WTC11 (cell line): Measurements from ENCODE around the gene NOC3L. TPM values are rescaled to one million over a fixed set of nuclear protein-coding genes. Genes with fewer than 3 reads are reported as not detected.

Experiments used
- ATAC-seq: fragments of 200-7000 bp; cut with Tn5 transposase; 2 replicates; pipeline ENCODE4 v1.10.0; 2021; ENCODE audit warnings: mild to moderate bottlenecking, moderate library complexity
- CTCF ChIA-PET: fragments of 300-600 bp; sonication (Branson Sonifier 250); formaldehyde crosslinking; loops from one replicate; lab custom pipeline; 2021; ENCODE audit warnings: antibody characterized with exemption; lab: Charles Lee
- POLR2A ChIA-PET: fragments of 350-600 bp; sonication (Branson Sonifier 250); formaldehyde crosslinking; loops from one replicate; lab custom pipeline; 2021; ENCODE audit warnings: antibody characterized with exemption; lab: Charles Lee
- DNase-seq: peaks from one replicate; pipeline ENCODE4 v3.0.0; 2021; ENCODE audit warnings: low spot score
- H3K27ac Mint-ChIP-seq: 2 replicates; pipeline ENCODE4 v1.8.0; 2021; ENCODE audit warnings: mixed read lengths
- H3K27me3 Mint-ChIP-seq: 2 replicates; pipeline ENCODE4 v1.8.0; 2021; ENCODE audit warnings: low read depth, mild to moderate bottlenecking, moderate library complexity, mixed read lengths
- H3K36me3 Mint-ChIP-seq: 2 replicates; pipeline ENCODE4 v1.8.0; 2021; ENCODE audit warnings: mixed read lengths
- H3K4me1 Mint-ChIP-seq: 2 replicates; pipeline ENCODE4 v1.8.0; 2022; ENCODE audit warnings: mixed read lengths
- H3K4me3 Mint-ChIP-seq: 2 replicates; pipeline ENCODE4 v1.8.0; 2021; ENCODE audit warnings: mild to moderate bottlenecking, moderate library complexity, mixed read lengths
- H3K9me3 Mint-ChIP-seq: 2 replicates; pipeline ENCODE4 v1.8.0; 2021; ENCODE audit warnings: mixed read lengths
- CREB1 ChIP-seq: sonication (generic); formaldehyde crosslinking; IDR thresholded peaks from 2 replicates; pipeline ENCODE4 v1.8.0; 2023; ENCODE audit warnings: mild to moderate bottlenecking, missing genetic modification reagents
- EMX1 ChIP-seq: fragments of 250-450 bp; sonication (Bioruptor Pico); IDR thresholded peaks from 2 replicates; pipeline ENCODE4 v1.8.0; 2021; ENCODE audit warnings: mild to moderate bottlenecking
- ESRRA ChIP-seq: sonication (generic); formaldehyde crosslinking; IDR thresholded peaks from 2 replicates; pipeline ENCODE4 v1.8.1; 2022; ENCODE audit warnings: mild to moderate bottlenecking, missing genetic modification reagents, borderline replicate concordance
- FOXJ3 ChIP-seq: sonication (generic); formaldehyde crosslinking; IDR thresholded peaks from 2 replicates; pipeline ENCODE4 v1.9.0; 2021; ENCODE audit warnings: missing genetic modification reagents, mild to moderate bottlenecking, borderline replicate concordance
- GABPB1 ChIP-seq: sonication (generic); formaldehyde crosslinking; IDR thresholded peaks from 2 replicates; pipeline ENCODE4 v1.8.1; 2023; ENCODE audit warnings: mild to moderate bottlenecking, missing genetic modification reagents
- NFE2L1 ChIP-seq: sonication (generic); formaldehyde crosslinking; IDR thresholded peaks from 2 replicates; pipeline ENCODE4 v1.8.1; 2023; ENCODE audit warnings: missing genetic modification reagents
- NR1H2 ChIP-seq: sonication (generic); formaldehyde crosslinking; IDR thresholded peaks from 2 replicates; pipeline ENCODE4 v1.9.0; 2021; ENCODE audit warnings: mild to moderate bottlenecking, moderate library complexity, missing genetic modification reagents
- NR3C1 ChIP-seq: sonication (generic); formaldehyde crosslinking; conservative IDR thresholded peaks from 2 replicates; pipeline ENCODE4 v1.8.1; 2023; ENCODE audit warnings: low read depth, mild to moderate bottlenecking, missing genetic modification reagents
- RELA ChIP-seq: sonication (generic); formaldehyde crosslinking; IDR thresholded peaks from 2 replicates; pipeline ENCODE4 v1.8.1; 2022; ENCODE audit warnings: missing genetic modification reagents, mild to moderate bottlenecking, borderline replicate concordance
- SMAD4 ChIP-seq: sonication (generic); formaldehyde crosslinking; IDR thresholded peaks from 2 replicates; pipeline ENCODE4 v1.8.0; 2022; ENCODE audit warnings: mild to moderate bottlenecking, missing genetic modification reagents
- TCF7 ChIP-seq: sonication (generic); formaldehyde crosslinking; IDR thresholded peaks from 2 replicates; pipeline ENCODE4 v1.8.0; 2022; ENCODE audit warnings: mild to moderate bottlenecking, low read depth, missing genetic modification reagents, moderate library complexity
- TEAD4 ChIP-seq: sonication (generic); formaldehyde crosslinking; IDR thresholded peaks from 2 replicates; pipeline ENCODE4 v1.8.0; 2022; ENCODE audit warnings: mild to moderate bottlenecking, missing genetic modification reagents
- ZNF423 ChIP-seq: fragments of 250-450 bp; sonication (Bioruptor Pico); IDR thresholded peaks from 2 replicates; pipeline ENCODE4 v2.1.2; 2022; ENCODE audit warnings: mild to moderate bottlenecking, moderate library complexity
- total RNA-seq: library from RNA; stranded (reverse); gene quantifications from 3 replicates; pipeline ENCODE4 v1.2.3, GENCODE V29; 2021
- TF ChIP-seq, protein P1 (sequence below): fragments of 250-450 bp; sonication (Bioruptor Pico); IDR thresholded peaks from 2 replicates; pipeline ENCODE4 v1.9.0; 2021; ENCODE audit warnings: moderate library complexity, mild to moderate bottlenecking, inconsistent platforms, borderline replicate concordance
- TF ChIP-seq, protein P2 (sequence below): fragments of 250-450 bp; sonication (Bioruptor Pico); IDR thresholded peaks from 2 replicates; pipeline ENCODE4 v2.1.2; 2022; ENCODE audit warnings: mild to moderate bottlenecking, moderate library complexity
- TF ChIP-seq, protein P3 (sequence below): sonication (generic); formaldehyde crosslinking; IDR thresholded peaks from 2 replicates; pipeline ENCODE4 v1.8.0; 2022; ENCODE audit warnings: mild to moderate bottlenecking, missing genetic modification reagents
- TF ChIP-seq, protein P4 (sequence below): sonication (generic); formaldehyde crosslinking; IDR thresholded peaks from 2 replicates; pipeline ENCODE4 v1.8.1; 2023; ENCODE audit warnings: mild to moderate bottlenecking, missing genetic modification reagents
- TF ChIP-seq, protein P5 (sequence below): sonication (generic); formaldehyde crosslinking; IDR thresholded peaks from 2 replicates; pipeline ENCODE4 v1.8.0; 2022; ENCODE audit warnings: missing genetic modification reagents
- TF ChIP-seq, protein P6 (sequence below): sonication (generic); formaldehyde crosslinking; IDR thresholded peaks from 2 replicates; pipeline ENCODE4 v1.8.1; 2023; ENCODE audit warnings: mild to moderate bottlenecking, missing genetic modification reagents, moderate library complexity

NOC3L gene
- total RNA-seq, 1 experiment from 2014 or later = 26.1 TPM

DNA sequence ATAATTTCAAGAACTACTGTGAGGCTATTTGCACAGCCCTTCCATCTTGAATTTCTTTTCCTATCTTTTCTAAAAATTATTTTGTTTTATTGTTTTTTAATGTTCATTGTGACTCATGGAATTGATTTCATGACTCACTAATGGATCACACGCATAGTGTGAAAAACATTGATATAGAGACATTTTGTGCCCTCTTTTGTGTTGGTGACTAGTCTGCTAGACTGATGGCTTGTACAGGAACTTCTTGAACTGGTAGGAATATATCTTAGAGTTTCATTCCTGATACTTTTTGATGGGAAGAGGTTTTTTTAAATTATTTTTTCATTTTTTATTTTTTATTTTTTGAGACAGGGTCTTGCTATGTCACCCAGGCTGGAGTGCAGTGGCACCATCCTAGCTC is 12.6 kb upstream of the NOC3L start:
- Mint-ChIP-seq H3K9me3 (no peaks in the 10 kb centered on the region), H3K4me1 (no peaks in the 10 kb centered on the region), H3K4me3 (no peak overlapping the region), H3K27ac (no peak overlapping the region), H3K36me3 (no peaks in the 10 kb centered on the region), H3K27me3 (peaks cover 25% of the 10 kb centered on the region)
- ATAC-seq (no peak), DNase-seq (no peak)
- ChIA-PET CTCF (no interaction called here), POLR2A (no interaction called here)
- TF ChIP-seq ESRRA = no peak
- TF ChIP-seq, protein P1, sequence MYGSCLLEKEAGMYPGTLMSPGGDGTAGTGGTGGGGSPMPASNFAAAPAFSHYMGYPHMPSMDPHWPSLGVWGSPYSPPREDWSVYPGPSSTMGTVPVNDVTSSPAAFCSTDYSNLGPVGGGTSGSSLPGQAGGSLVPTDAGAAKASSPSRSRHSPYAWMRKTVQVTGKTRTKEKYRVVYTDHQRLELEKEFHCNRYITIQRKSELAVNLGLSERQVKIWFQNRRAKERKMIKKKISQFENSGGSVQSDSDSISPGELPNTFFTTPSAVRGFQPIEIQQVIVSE = no peak

DNA sequence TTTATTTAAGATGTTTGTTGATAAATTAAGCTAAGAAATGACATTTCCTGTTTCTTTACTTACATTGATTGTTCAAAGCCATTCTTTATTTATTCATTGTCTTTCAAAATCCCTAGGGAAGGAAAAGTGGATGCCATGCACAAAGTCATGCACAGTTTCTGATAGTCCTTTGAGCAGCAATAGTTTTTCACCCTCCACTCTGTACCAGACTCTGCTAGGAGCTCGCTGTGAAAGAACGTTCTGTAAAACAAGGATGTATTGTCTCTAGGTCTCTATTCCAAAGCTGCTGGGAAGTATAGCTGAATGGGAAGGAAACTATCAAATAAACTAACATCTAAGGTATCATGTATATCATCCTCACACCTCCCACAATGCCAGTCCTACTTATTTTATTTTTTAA is 7.8 kb upstream of the NOC3L start:
- Mint-ChIP-seq H3K27ac (no peak overlapping the region), H3K36me3 (no peaks in the 10 kb centered on the region), H3K4me3 (no peak overlapping the region), H3K4me1 (no peaks in the 10 kb centered on the region), H3K27me3 (peaks cover 27% of the 10 kb centered on the region), H3K9me3 (no peaks in the 10 kb centered on the region)
- TF ChIP-seq NFE2L1 (CRISPR knock-in tag) = no peak
- no peak for TF ChIP-seq GABPB1 (CRISPR knock-in tag)
- ChIA-PET POLR2A (no interaction called here), CTCF (interaction anchor here (0.5 to 0.8 kb wide), 2 partner anchors 58 to 74 kb away, joined by 3 to 5 read pairs; no protein-coding TSS in a partner anchor)
- ATAC-seq = no peak
- no peak for DNase-seq

DNA sequence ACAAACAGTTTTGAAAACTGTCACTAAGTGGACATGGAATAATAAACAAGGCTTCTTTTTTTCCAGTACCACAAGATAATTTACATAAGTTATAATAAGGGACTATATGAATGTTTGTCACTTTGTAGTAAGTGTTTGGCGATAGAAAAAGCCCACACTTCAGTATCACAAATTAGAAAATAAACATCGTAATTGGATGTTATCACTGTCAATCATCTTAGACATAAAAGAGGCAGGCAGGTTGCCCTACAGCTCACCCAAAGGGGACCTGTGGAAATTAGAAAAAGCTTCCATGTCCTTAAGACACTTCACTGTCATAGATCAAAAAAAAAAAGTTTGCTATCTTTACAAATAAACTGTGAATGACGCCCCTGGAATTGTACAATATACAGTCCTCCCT is 3.6 kb upstream of the NOC3L start:
- Mint-ChIP-seq H3K27me3 (peaks cover 42% of the 10 kb centered on the region), H3K4me3 (no peak overlapping the region), H3K9me3 (no peaks in the 10 kb centered on the region), H3K4me1 (peaks cover 8% of the 10 kb centered on the region), H3K36me3 (no peaks in the 10 kb centered on the region; the same call in 1 of the 2 replicates), H3K27ac (no peak overlapping the region)
- CTCF ChIA-PET = interaction anchor here (1.2 to 2.6 kb wide), 2 partner anchors 78 kb away, joined by 6 to 8 read pairs; no protein-coding TSS in a partner anchor
- POLR2A ChIA-PET = no interaction called here
- no peak for DNase-seq
- ATAC-seq = no peak
- TF ChIP-seq, protein P2, sequence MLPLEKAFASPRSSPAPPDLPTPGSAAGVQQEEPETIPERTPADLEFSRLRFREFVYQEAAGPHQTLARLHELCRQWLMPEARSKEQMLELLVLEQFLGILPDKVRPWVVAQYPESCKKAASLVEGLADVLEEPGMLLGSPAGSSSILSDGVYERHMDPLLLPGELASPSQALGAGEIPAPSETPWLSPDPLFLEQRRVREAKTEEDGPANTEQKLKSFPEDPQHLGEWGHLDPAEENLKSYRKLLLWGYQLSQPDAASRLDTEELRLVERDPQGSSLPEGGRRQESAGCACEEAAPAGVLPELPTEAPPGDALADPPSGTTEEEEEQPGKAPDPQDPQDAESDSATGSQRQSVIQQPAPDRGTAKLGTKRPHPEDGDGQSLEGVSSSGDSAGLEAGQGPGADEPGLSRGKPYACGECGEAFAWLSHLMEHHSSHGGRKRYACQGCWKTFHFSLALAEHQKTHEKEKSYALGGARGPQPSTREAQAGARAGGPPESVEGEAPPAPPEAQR (CRISPR knock-in tag) = no peak
- TF ChIP-seq TCF7 (CRISPR knock-in tag) = no peak

DNA sequence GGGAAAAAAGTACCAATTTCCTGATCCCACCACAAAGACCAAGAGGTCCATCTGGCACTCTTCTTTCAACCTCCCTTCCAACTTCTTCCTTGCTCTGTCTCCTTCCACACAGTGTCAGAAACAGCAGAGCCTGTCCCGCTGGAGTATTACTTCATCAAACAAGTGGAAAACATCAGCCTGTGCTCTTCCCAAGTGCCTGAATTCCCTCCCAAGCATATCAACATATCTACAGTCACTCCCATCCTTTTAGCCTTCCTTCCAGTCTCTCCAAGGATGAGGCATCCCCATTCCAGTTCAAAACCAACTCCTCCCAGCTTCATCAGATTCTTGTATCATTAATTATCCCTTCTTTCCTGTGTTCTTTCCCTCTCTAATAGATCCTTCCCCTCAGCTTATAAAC is 1.7 kb upstream of the NOC3L start:
- peaks cover 41% of the 10 kb centered on the region for H3K27me3 Mint-ChIP-seq
- no peaks in the 10 kb centered on the region for H3K9me3 Mint-ChIP-seq
- no peak overlapping the region for H3K27ac Mint-ChIP-seq
- ChIA-PET CTCF (interaction anchor here (0.7 to 2.6 kb wide), 2 partner anchors 44 to 80 kb away, joined by 3 to 8 read pairs; no protein-coding TSS in a partner anchor), POLR2A (no interaction called here)
- ATAC-seq (no peak), DNase-seq (no peak)
- no peak overlapping the region for H3K4me3 Mint-ChIP-seq
- H3K36me3 Mint-ChIP-seq = peaks cover 7% of the 10 kb centered on the region
- H3K4me1 Mint-ChIP-seq = peaks cover 10% of the 10 kb centered on the region
- TF ChIP-seq, protein P3, sequence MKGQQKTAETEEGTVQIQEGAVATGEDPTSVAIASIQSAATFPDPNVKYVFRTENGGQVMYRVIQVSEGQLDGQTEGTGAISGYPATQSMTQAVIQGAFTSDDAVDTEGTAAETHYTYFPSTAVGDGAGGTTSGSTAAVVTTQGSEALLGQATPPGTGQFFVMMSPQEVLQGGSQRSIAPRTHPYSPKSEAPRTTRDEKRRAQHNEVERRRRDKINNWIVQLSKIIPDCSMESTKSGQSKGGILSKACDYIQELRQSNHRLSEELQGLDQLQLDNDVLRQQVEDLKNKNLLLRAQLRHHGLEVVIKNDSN (CRISPR knock-in tag) = no peak
- TF ChIP-seq SMAD4 (CRISPR knock-in tag) (no peak), CREB1 (no peak), TCF7 (CRISPR knock-in tag) (no peak), EMX1 (CRISPR knock-in tag) (no peak), NR3C1 (no peak), TEAD4 (CRISPR knock-in tag) (no peak), NR1H2 (no peak), RELA (CRISPR knock-in tag) (no peak), NFE2L1 (CRISPR knock-in tag) (no peak), FOXJ3 (CRISPR knock-in tag) (no peak), ZNF423 (CRISPR knock-in tag) (no peak)
- TF ChIP-seq, protein P1 = no peak
- TF ChIP-seq, protein P4, sequence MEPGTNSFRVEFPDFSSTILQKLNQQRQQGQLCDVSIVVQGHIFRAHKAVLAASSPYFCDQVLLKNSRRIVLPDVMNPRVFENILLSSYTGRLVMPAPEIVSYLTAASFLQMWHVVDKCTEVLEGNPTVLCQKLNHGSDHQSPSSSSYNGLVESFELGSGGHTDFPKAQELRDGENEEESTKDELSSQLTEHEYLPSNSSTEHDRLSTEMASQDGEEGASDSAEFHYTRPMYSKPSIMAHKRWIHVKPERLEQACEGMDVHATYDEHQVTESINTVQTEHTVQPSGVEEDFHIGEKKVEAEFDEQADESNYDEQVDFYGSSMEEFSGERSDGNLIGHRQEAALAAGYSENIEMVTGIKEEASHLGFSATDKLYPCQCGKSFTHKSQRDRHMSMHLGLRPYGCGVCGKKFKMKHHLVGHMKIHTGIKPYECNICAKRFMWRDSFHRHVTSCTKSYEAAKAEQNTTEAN (CRISPR knock-in tag) = no peak
- TF ChIP-seq, protein P5, sequence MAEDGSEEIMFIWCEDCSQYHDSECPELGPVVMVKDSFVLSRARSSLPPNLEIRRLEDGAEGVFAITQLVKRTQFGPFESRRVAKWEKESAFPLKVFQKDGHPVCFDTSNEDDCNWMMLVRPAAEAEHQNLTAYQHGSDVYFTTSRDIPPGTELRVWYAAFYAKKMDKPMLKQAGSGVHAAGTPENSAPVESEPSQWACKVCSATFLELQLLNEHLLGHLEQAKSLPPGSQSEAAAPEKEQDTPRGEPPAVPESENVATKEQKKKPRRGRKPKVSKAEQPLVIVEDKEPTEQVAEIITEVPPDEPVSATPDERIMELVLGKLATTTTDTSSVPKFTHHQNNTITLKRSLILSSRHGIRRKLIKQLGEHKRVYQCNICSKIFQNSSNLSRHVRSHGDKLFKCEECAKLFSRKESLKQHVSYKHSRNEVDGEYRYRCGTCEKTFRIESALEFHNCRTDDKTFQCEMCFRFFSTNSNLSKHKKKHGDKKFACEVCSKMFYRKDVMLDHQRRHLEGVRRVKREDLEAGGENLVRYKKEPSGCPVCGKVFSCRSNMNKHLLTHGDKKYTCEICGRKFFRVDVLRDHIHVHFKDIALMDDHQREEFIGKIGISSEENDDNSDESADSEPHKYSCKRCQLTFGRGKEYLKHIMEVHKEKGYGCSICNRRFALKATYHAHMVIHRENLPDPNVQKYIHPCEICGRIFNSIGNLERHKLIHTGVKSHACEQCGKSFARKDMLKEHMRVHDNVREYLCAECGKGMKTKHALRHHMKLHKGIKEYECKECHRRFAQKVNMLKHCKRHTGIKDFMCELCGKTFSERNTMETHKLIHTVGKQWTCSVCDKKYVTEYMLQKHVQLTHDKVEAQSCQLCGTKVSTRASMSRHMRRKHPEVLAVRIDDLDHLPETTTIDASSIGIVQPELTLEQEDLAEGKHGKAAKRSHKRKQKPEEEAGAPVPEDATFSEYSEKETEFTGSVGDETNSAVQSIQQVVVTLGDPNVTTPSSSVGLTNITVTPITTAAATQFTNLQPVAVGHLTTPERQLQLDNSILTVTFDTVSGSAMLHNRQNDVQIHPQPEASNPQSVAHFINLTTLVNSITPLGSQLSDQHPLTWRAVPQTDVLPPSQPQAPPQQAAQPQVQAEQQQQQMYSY (CRISPR knock-in tag) = no peak
- TF ChIP-seq, protein P6, sequence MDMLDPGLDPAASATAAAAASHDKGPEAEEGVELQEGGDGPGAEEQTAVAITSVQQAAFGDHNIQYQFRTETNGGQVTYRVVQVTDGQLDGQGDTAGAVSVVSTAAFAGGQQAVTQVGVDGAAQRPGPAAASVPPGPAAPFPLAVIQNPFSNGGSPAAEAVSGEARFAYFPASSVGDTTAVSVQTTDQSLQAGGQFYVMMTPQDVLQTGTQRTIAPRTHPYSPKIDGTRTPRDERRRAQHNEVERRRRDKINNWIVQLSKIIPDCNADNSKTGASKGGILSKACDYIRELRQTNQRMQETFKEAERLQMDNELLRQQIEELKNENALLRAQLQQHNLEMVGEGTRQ (CRISPR knock-in tag) = no peak
